Liver (tissue), 9 donors: ENCODE results near the gene CLEC10A. TPM values are rescaled to one million over a fixed set of nuclear protein-coding genes. Genes with fewer than 3 reads are reported as not detected.
"Not testable (repeated sequence)": the region's sequence is repeated elsewhere in the genome, so short reads cannot be mapped to it uniquely, and the experiment has no call there.

ENCODE experiments used
- DNase-seq: peaks from one replicate; pipeline ENCODE4 v3.0.0-alpha.2; 2017; ENCODE audit warnings: low spot score
- H3K27ac ChIP-seq, 2 donors: one replicate each; pipeline ENCODE4 v1.7.0; 2013; ENCODE audit warnings: inconsistent platforms in 2 of 2, low read length in 2 of 2, control low read depth in 1 of 2, low read depth in 1 of 2, mild to moderate bottlenecking in 1 of 2
- H3K27me3 ChIP-seq, 4 donors: one replicate each; pipeline versions ENCODE4 v1.6.1 to v1.7.0; 2013; ENCODE audit warnings: low read length in 3 of 4, inconsistent platforms in 1 of 4, mild to moderate bottlenecking in 1 of 4, moderate library complexity in 1 of 4; ENCODE audit not compliant: control insufficient read depth in 4 of 4, insufficient read depth in 4 of 4
- H3K36me3 ChIP-seq, 4 donors: one replicate each; pipeline versions ENCODE4 v1.6.1 to v1.7.0; 2013; ENCODE audit warnings: low read length in 3 of 4, mild to moderate bottlenecking in 3 of 4, low read depth in 1 of 4, moderate library complexity in 1 of 4; ENCODE audit not compliant: control insufficient read depth in 4 of 4, insufficient read depth in 3 of 4
- H3K4me1 ChIP-seq, 4 donors: one replicate each; pipeline versions ENCODE4 v1.6.1 to v1.7.0; 2013; ENCODE audit warnings: low read length in 3 of 4, mild to moderate bottlenecking in 3 of 4, moderate library complexity in 1 of 4; ENCODE audit not compliant: control insufficient read depth in 4 of 4, insufficient read depth in 4 of 4
- H3K4me3 ChIP-seq, 3 donors: one replicate each; pipeline versions ENCODE4 v1.6.1 to v1.7.0; 2013; ENCODE audit warnings: low read length in 3 of 3, control low read depth in 1 of 3, low read depth in 1 of 3, mild to moderate bottlenecking in 1 of 3
- H3K9ac ChIP-seq, 2 donors: one replicate each; pipeline ENCODE4 v1.7.0; 2013; ENCODE audit warnings: low read length in 2 of 2, mild to moderate bottlenecking in 2 of 2, moderate library complexity in 2 of 2, control low read depth in 1 of 2, low read depth in 1 of 2
- H3K9me3 ChIP-seq, 4 donors: one replicate each; pipeline versions ENCODE4 v1.6.1 to v1.7.0; 2013; ENCODE audit warnings: low read length in 3 of 4; ENCODE audit not compliant: control insufficient read depth in 4 of 4
- EGR1 ChIP-seq, 2 donors: IDR thresholded peaks; 2 replicates each; pipeline ENCODE4 v1.6.1; 2016 to 2018; ENCODE audit warnings: antibody characterized with exemption in 2 of 2, low read depth in 2 of 2
- FOXA2 ChIP-seq: IDR thresholded peaks from 2 replicates; pipeline ENCODE4 v1.6.1; 2016; ENCODE audit warnings: antibody characterized with exemption
- GABPA ChIP-seq, 2 donors: IDR thresholded peaks in 1 of 2; conservative IDR thresholded peaks in 1 of 2; 2 replicates each; pipeline ENCODE4 v1.6.1; 2016; ENCODE audit warnings: antibody characterized with exemption in 2 of 2, mild to moderate bottlenecking in 1 of 2, moderate library complexity in 1 of 2
- HNF4A ChIP-seq, 2 donors: conservative IDR thresholded peaks; 2 replicates each; pipeline ENCODE4 v1.6.1; 2016; ENCODE audit warnings: antibody characterized with exemption in 2 of 2, mild to moderate bottlenecking in 2 of 2
- HNF4G ChIP-seq: IDR thresholded peaks from 2 replicates; pipeline ENCODE4 v1.6.1; 2016; ENCODE audit warnings: antibody characterized with exemption
- JUND ChIP-seq, 2 donors: IDR thresholded peaks; 2 replicates each; pipeline ENCODE4 v1.6.1; 2016; ENCODE audit warnings: antibody characterized with exemption in 2 of 2
- NR2F2 ChIP-seq: IDR thresholded peaks from 2 replicates; pipeline ENCODE4 v1.6.1; 2016; ENCODE audit warnings: antibody characterized with exemption
- RAD21 ChIP-seq, 2 donors: IDR thresholded peaks; 2 replicates each; pipeline ENCODE4 v1.6.1; 2016; ENCODE audit warnings: antibody characterized with exemption in 2 of 2, mild to moderate bottlenecking in 2 of 2
- REST ChIP-seq: IDR thresholded peaks from 2 replicates; pipeline ENCODE4 v1.6.1; 2016; ENCODE audit warnings: antibody characterized with exemption, mild to moderate bottlenecking
- RXRA ChIP-seq, 2 donors: IDR thresholded peaks; 2 replicates each; pipeline ENCODE4 v1.6.1; 2017 to 2018; ENCODE audit warnings: antibody characterized with exemption in 2 of 2, mild to moderate bottlenecking in 1 of 2
- SP1 ChIP-seq: IDR thresholded peaks from 2 replicates; pipeline ENCODE4 v1.6.1; 2018; ENCODE audit warnings: antibody characterized with exemption, mild to moderate bottlenecking
- WGBS: extraction: QIAGEN DNeasy Blood & Tissue Kit; methylation state at CpG from one replicate; pipeline ENCODE4 v1.1.7; 2013; 5-methylcytosine and 5-hydroxymethylcytosine counted together
- polyA plus RNA-seq, 2 donors: library from polyadenylated mRNA; stranded (reverse) in 1 of 2; unstranded in 1 of 2; fragments of 200-250 nt in 1 of 2; fragments of >200 nt in 1 of 2; fragmentation: Nextera tagmentation in 1 of 2; extraction: Ambion mirVana in 1 of 2; gene quantifications; one replicate each; pipeline versions ENCODE4 v1.2.1 to v1.2.3, GENCODE V29; 2013 to 2015
- total RNA-seq, 2 donors: library from RNA; depleted of rRNA; stranded (reverse); fragments of >200 nt; gene quantifications; one replicate each; pipeline ENCODE4 v1.2.3, GENCODE V29; 2014
- TF ChIP-seq, protein P1 (sequence below): fragments of 150-350 bp; IDR thresholded peaks from 2 replicates; pipeline ENCODE4 v1.5.1; 2017; ENCODE audit warnings: improper control_type of control experiment, low read depth, low read length; ENCODE audit not compliant: missing input control
- TF ChIP-seq, protein P2 (sequence below): IDR thresholded peaks from 2 replicates; pipeline ENCODE4 v1.6.1; 2016; ENCODE audit warnings: antibody characterized with exemption
- donor health status: healthy.
- donor health status: healthy.
- donor health status: healthy.
- donor health status: healthy.
- donor health status: healthy.

The CLEC10A gene
- total and polyA plus RNA-seq, 4 donors = 1.4 to 4.0 (median 3.4) TPM

- no peaks in the 10 kb centered on the region for H3K27me3 ChIP-seq
- no peaks in the 10 kb centered on the region for H3K9me3 ChIP-seq
- no peak overlapping the region for H3K9ac ChIP-seq
- H3K27ac ChIP-seq = no peak overlapping the region
- H3K4me1 ChIP-seq = peaks cover 1 to 6% (median 3%) of the 10 kb centered on the region in 4 donors
- TF ChIP-seq NR2F2 (no peak), SP1 (no peak), RXRA (IDR thresholded peaks at IDR 0.05) (no peak)
- peaks cover 0 to 12% (median 2%) of the 10 kb centered on the region in 4 donors for H3K36me3 ChIP-seq
- no peak overlapping the region for H3K4me3 ChIP-seq
- no peak for DNase-seq
- 91% methylated on average over 1 of the region's 1 CpG for WGBS
Measured at GRCh38 chr17:7095625-7096024, 15.6 kb upstream of the CLEC10A start.

- Histone ChIP-seq H3K9me3 (no peaks in the 10 kb centered on the region), H3K4me3 (no peak overlapping the region), H3K36me3 (peaks cover 0 to 10% (median 2%) of the 10 kb centered on the region in 4 donors), H3K27ac (no peak overlapping the region), H3K27me3 (no peaks in the 10 kb centered on the region), H3K4me1 (peaks cover 1 to 6% (median 3%) of the 10 kb centered on the region in 4 donors), H3K9ac (no peak overlapping the region)
- WGBS = 87% methylated on average over 10 of the region's 10 CpGs
- TF ChIP-seq JUND (IDR thresholded peaks at IDR 0.05) (no peak), GABPA (IDR thresholded peaks at IDR 0.05 in 1 of 2, conservative IDR thresholded peaks at IDR 0.05 in 1 of 2) (no peak), REST (no peak), HNF4G (no peak), EGR1 (IDR thresholded peaks at IDR 0.05; ENCODE audit: low read depth in 2 of 2) (no peak), FOXA2 (no peak), RAD21 (IDR thresholded peaks at IDR 0.05) (no peak), HNF4A (conservative IDR thresholded peaks at IDR 0.05) (no peak)
- TF ChIP-seq, protein P1, sequence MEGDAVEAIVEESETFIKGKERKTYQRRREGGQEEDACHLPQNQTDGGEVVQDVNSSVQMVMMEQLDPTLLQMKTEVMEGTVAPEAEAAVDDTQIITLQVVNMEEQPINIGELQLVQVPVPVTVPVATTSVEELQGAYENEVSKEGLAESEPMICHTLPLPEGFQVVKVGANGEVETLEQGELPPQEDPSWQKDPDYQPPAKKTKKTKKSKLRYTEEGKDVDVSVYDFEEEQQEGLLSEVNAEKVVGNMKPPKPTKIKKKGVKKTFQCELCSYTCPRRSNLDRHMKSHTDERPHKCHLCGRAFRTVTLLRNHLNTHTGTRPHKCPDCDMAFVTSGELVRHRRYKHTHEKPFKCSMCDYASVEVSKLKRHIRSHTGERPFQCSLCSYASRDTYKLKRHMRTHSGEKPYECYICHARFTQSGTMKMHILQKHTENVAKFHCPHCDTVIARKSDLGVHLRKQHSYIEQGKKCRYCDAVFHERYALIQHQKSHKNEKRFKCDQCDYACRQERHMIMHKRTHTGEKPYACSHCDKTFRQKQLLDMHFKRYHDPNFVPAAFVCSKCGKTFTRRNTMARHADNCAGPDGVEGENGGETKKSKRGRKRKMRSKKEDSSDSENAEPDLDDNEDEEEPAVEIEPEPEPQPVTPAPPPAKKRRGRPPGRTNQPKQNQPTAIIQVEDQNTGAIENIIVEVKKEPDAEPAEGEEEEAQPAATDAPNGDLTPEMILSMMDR = no peak
- TF ChIP-seq, protein P2, sequence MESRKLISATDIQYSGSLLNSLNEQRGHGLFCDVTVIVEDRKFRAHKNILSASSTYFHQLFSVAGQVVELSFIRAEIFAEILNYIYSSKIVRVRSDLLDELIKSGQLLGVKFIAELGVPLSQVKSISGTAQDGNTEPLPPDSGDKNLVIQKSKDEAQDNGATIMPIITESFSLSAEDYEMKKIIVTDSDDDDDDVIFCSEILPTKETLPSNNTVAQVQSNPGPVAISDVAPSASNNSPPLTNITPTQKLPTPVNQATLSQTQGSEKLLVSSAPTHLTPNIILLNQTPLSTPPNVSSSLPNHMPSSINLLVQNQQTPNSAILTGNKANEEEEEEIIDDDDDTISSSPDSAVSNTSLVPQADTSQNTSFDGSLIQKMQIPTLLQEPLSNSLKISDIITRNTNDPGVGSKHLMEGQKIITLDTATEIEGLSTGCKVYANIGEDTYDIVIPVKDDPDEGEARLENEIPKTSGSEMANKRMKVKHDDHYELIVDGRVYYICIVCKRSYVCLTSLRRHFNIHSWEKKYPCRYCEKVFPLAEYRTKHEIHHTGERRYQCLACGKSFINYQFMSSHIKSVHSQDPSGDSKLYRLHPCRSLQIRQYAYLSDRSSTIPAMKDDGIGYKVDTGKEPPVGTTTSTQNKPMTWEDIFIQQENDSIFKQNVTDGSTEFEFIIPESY = no peak
- DNase-seq = no peak
Measured at GRCh38 chr17:7094652-7095019, 14.6 kb upstream of the CLEC10A start.

GRCh38 chr17:7091311-7092005 is 11.4 kb upstream of the CLEC10A start:
- not testable (repeated sequence) for H3K9ac ChIP-seq, H3K27me3 ChIP-seq, DNase-seq, H3K9me3 ChIP-seq, H3K4me3 ChIP-seq, H3K4me1 ChIP-seq, H3K36me3 ChIP-seq, H3K27ac ChIP-seq
- 83% methylated on average over 25 of the region's 28 CpGs for WGBS

GRCh38 chr17:7089570-7089969 is 9.5 kb upstream of the CLEC10A start:
- H3K36me3 ChIP-seq, H3K27me3 ChIP-seq, DNase-seq, H3K4me3 ChIP-seq, H3K4me1 ChIP-seq, H3K9me3 ChIP-seq, H3K9ac ChIP-seq, H3K27ac ChIP-seq: not testable (repeated sequence)
- WGBS = 93% methylated on average over 6 of the region's 6 CpGs

GRCh38 chr17:7088442-7088841 is 8.4 kb upstream of the CLEC10A start:
- WGBS = 69% methylated on average over 4 of the region's 4 CpGs

More at GRCh38 chr17:7088442-7088841, 8.4 kb upstream of the CLEC10A start:
- H3K4me3 ChIP-seq, H3K27ac ChIP-seq, H3K9ac ChIP-seq, H3K27me3 ChIP-seq, DNase-seq, H3K9me3 ChIP-seq, H3K4me1 ChIP-seq, H3K36me3 ChIP-seq: not testable (repeated sequence)
